ENCODE data around the gene IFTAP.

- TF ChIP-seq CTCF (IDR thresholded peaks at IDR 0.05) = no peak
- no peak for TF ChIP-seq POLR2A (IDR thresholded peaks at IDR 0.05)
Observed at GRCh38 chr11:36635066-36635862, 41.0 kb downstream of the IFTAP start.
